HTERT RPE-1 (cell line): Measurements from ENCODE around the gene NDUFB4.

Source experiments
- in situ Hi-C: fragments of 300-500 bp; cut with MboI; formaldehyde crosslinking; loops from 4 replicates; pipeline ENCODE4 v1.14.3; 2020; ENCODE audit warnings: low sequenced_read_pairs

NDUFB4 gene

DNA sequence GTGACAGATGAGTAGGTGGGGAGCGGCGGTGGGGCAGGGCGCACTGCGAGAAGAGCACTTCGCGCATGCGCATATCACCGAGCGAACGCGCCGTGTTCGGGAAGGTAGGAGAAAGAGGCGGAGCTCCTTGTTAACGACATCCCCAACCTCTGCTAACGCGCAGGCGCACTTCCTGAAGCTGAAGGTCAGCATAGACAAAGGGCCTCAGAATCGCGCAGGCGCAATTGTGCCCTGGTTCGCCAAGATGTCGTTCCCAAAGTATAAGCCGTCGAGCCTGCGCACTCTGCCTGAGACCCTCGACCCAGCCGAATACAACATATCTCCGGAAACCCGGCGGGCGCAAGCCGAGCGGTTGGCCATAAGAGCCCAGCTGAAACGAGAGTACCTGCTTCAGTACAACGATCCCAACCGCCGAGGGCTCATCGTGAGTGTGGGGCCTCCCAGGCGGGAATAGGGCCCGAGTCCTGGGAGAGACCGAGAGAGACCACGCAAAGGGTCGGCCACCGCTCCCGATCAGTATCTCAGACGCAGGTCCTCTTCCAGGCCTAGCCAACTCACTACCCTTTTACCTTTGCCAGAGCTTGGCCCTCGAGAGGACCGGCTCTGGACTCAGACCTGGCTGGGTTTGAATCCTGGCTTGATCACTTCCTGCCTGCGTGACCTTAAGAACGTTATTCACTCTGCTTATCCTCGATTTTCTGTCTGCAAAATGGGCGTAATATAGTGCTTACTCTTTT lies at the start of gene NDUFB4:
NDUFB4 (plus strand) TSS at position 221 of the 737 bp plus-strand sequence; CDS start at position 245, 24 bp downstream.
- in situ Hi-C loops, result no loop called here

- in situ Hi-C loops, result no loop called here
These were observed 45.6 kb upstream of the NDUFB4 start for GRCh38 chr3:120550546-120550945.

DNA sequence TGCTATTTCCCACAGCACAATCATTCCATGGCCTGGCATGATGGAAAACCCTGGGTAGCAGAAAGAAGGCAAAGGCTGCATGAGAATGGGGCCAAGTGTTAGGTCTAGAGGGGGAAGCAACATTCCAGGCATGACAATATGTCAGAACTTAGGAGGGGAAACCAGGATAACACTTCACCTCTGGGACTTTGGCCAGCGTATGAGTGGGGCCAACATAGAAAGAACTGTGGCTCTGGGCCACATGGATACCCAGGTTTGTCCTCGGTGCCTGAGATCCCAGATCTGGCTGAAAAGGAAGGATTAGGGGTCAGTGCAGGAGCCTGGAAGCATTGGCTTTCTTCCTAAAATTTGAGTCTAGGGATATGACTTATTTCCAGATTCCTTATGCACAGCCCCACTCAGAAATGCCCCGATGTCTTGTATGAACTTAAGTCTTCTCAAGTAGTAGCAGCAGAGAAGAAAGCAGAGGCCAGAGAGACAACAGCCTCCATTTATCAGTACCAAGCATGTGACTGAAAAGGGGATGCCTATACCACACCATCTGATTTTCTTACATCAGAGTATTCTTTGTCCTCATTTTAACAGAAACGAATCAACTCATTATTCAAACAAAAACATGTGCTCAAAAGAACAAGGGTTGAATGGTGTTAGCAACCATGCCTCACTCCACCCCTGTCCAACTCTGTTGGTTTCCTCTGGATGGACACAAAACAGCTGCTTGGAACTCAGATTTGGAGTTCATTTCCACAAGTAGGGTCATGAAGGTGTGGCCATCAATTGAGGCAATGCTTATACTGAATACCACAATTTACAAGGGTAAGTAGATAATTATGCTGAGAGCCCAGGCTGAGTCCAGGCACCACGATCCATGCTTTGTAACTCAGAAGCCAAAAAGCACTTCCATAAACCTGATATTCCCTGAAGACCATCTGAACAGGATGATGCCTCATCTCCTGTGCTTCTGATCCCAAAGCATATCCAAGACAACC lies 43.7 kb upstream of the NDUFB4 start:
- in situ Hi-C loops, result no loop called here

DNA sequence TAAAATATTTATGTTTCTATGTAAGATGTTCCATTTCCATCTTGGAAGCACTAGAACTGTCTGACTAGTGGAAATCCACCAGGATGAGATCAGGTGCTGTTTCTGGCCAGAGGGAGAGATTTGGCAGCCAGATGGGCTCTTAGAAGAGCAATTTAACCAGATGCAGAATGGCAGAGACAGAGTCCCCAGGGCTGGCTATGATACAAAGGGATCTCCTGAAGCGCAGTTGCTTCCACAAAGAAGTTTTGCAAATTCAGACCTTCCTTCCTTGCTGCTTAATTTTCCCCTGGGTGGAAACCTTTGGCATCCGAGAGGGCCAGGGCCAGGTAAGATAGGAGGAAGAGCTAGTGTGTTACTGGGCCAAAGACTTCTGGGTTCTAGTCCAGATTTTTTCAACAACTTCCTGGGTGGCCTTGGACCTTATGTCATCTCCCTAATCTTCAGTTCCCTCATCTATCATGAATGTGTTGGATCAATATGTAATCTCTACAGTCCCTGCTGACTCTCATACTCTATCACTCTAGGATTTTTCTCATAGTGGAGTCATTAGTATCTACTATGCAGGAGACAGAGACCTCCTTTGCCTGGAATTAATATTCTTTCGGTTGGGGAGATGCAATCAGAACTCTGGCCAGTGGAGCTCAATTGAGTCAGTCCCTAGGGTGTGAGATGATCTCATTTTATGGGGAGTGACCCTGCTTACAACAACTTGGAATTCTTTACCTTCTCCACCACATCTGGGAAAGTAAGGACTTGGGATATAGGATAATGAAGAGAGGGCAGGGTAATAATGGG lies 41.1 kb upstream of the NDUFB4 start:
- in situ Hi-C loops, result no loop called here

DNA sequence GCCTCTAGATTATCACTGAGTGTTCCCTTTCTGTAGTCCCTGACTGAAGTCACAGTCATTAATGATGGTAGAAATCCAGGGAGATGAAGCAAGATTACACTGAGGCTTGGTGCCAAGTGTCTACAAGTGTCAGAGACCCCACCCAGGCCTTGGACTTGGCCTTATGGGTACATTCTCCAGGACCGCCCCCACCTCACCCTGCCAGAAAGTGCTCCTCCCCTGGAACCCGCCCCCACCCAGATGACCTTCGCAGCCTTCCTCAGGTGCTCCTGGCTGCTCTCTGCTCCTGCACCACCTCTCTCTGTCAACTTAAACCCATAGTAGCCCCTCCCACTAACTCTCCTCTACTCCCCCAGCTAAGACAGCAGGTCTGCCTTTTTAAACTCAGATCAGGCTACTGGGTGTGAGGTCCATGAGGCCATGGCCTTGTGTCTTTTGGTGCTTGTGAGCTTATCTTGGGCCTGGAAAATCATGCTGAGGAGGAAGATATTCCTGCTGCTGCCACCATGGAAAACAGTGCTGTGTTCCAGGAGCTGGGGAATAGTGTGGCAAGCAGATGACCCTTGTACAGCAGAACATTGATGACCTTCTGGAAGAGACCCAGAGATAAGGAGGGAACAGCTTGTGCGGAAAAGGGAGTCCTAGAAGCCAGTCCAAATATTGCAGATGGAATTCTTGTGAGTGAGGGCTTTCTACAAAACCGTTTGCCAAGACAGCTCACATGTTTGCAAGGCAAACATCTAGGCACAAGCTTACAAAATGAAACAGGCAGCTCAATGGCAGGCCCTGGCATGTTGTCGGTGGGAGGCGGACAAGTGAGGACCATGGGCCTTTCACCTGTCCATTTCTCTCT lies 40.3 kb upstream of the NDUFB4 start:
- in situ Hi-C loops, result no loop called here

DNA sequence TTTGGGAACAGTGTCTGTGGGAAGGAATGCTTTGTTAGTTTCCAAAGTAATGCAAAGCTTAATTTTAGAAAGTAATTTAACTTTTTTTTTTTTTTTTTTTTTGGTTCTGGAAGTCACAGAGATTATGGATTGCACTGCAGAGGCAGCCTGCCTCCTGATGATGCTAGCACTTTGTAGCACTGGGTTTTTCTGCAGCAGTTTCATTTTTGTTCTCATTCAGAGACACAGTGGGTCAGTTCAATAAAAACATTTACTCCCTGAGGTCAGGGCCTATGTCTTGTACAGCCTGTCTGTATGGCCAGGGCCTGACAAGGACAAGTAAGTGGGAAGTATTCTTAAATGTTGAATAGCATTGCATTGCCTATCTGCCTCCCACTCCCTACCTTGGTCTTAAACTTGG lies 39.0 kb upstream of the NDUFB4 start:
- in situ Hi-C loops, result no loop called here

DNA sequence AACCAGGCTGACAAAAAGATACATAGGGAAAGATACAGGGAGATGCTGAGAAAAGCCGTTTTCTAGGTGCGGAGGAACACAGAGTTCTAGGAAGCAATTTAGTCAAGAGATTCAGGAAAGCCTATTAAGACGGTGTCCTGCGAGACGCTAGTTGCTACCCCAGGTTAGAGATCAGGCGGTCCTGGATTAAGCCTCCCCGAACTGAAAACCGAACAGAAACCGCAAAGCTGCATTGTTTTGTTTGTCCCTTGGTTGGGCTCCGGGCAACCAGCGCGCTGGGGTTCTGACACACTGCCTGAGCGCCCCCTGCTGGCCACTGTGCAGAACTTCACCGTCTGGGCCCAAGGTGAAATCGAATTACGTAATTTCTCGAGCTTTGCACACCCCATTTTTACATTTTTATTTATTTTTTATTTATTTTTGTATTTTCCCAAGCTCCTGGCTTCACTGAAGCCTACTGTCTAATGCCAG lies 37.3 kb upstream of the NDUFB4 start:
- in situ Hi-C loops, result no loop called here

DNA sequence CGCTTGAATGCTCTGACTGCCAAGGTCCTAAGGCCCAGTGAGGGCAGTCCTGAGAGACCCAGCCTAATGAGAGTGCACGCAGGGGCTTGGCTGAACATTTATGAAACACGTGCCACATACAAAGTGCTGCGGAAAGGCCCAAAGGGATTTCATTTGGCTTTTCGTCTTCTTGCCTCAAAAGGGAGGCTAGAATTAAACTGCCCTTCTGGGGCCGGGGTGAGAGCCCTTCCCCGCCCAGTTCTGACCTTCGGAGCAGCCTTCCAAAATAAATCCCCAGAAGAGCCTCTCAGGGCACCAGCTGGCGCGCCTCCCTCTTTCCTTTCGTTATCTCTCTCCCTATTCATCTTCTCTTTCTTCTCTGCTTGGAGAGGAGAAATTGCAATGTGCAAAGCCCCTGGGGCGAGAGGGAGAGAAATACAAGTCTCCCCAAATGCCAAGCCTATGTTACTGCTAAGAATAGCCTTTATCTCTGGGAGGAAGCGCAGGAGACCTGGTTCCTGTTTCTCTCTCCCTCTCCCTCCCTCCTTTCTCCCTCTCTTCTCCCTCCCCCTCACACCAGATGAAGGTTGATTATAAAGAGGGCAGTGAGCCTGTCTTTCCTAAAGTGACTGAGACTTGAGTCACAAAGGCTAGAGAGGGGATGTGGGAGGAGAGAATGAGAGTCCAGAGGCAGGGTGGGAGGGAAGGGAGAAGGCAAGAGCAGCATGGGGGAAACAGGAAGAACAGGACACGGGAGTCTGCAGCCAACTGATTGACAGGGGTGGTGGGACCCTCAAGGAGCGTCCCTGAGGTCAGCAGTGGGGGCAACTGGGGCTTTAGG lies 36.7 kb upstream of the NDUFB4 start:
- in situ Hi-C loops, result no loop called here

DNA sequence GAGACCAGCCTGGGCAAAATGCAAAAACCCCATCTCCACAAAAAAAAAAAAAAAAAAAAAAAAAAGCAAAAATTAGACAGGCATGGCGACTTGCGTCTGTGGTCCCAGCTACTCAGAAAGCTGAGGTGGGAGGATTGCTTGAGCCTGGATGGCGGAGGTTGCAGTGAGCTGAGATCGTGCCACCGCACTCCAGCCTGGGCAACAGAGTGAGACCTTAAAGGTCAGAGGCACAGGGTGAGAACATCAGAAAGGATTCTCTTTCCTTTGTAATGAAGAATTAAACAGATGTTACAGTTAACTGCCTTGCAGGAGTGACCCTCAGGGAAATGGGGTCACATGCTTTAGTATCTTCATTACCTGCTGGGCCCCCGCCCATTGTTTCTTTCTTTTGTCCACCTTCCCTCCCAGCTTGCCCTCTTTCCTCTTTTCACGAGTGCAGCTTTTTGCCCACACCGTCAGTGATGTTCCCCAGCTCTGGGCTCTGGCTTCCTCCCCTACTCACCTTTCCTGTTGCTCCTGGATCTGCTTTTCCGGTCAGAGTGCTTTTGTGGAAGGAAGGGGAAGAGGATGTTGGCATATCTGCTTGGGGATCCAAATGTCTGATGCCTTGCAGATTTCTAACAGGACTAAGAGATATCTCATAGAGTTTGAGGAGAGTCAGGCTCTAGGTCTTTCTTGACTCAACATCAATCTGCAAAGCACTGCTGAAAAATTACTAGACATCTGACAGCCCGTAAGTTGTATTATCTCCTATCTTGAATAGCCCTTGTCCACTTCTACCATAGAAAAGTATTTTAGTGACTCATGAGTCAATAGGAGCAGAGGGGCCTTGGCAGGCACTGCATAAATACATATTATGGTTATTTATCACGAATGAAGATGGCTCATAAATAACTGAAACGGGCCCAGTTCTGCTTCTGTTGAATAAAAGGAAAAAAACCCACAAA lies 35.6 kb upstream of the NDUFB4 start:
- in situ Hi-C loops, result no loop called here

GRCh38 chr3:120561251-120562045 lies 34.7 kb upstream of the NDUFB4 start:
- in situ Hi-C loops, result no loop called here

- in situ Hi-C loops, result no loop called here
These were observed 32.6 kb upstream of the NDUFB4 start for GRCh38 chr3:120563356-120564022.

DNA sequence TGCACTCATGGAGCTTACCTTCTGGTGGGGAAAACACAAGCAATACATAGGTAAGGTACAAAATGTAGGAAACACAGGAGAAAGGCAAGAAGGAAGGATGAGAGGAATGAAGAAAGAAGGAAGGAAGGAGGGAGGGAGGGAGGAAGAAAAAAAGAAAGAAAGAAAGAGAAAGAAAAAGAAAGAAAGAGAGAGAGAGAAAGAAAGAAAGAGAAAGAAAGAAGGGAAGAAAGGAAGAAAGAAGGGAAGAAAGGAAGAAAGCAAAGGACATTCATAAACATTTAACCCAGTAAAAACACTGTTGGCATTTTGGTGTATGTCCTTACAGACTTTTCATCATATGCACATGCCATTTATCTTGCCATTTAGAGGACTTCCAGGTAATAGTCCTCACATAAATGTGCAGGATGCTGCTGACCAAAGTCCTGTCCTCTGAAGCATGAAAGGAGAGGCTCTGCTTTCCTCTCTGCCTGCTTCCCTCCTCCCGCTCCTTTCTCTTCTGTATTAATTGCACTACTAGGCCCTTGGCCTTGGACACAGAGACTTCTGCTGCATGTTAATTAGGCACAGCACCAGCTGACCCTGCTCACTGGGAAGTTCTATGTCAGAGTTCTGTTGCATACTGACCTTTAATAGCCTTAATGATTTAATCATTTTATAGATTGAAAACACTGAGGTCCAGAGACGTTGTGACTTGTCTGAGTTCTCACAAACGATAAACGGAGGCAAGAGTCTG lies 29.7 kb upstream of the NDUFB4 start:
- in situ Hi-C loops, result no loop called here

GRCh38 chr3:120567370-120568201 lies 28.6 kb upstream of the NDUFB4 start:
- in situ Hi-C loops, result no loop called here

DNA sequence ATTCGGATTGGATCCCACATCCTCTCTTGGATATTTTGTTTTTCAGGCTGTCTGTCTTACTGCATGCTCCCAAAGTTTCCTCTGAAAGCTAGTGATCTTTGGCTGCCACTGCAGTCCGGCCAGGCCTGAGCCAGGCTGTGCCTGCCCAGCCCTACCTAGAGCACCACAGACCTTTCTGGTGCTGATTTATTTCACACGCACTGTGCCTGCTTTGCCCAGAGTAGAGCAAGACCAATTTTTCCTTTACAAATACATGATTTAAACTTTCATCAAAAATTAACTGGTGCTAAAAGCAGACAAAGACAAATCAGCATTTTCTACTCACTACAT lies 28.0 kb upstream of the NDUFB4 start:
- in situ Hi-C loops, result no loop called here

DNA sequence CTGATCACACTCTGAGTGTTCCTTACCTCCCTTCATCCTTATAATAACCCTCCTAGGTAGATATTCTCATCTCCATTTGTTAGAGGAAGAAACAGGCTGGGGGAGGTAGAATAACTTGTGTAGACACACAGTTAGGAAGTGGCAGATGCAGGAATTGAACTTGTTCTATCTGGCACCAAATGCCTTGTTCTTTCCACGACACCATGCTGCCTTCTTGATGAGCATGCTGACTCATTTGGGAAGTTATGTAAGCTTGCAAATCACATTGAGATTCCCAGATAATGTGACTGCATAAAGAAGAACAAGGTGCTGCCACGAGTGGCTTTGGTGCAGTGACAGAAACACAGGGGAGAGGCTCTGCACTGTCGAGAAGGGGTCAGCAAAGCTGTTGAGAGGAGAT lies 27.5 kb upstream of the NDUFB4 start:
- in situ Hi-C loops, result no loop called here
